ENCODE results near the gene MAP3K8. TPM values are rescaled to one million over a fixed set of nuclear protein-coding genes. Genes with fewer than 3 reads are reported as not detected.

MAP3K8 gene
- total and polyA plus RNA-seq, 9 of the 15 experiments (the other 6 are each of a cell fraction or from before 2014, with no cell fraction given): 6.9 to 23.6 (median 13.6) TPM

- Histone ChIP-seq H3K4me1 (replicated peaks in 1 of 2; ENCODE audit: control insufficient read depth in 2 of 2, insufficient read depth in 2 of 2, low read length in 2 of 2) (no peaks in the 10 kb centered on the region; a peak in 1 of 5 replicates), H3K4me3 (no peak overlapping the region), H3K4me2 (ENCODE audit: insufficient read depth, low read length) (no peak overlapping the region), H3K36me3 (ENCODE audit: control insufficient read depth, insufficient read depth, low read length) (no peaks in the 10 kb centered on the region), H3K9me3 (replicated peaks; ENCODE audit: control insufficient read depth, insufficient read depth, low read depth, low read length) (no peaks in the 10 kb centered on the region), H2AFZ (ENCODE audit: low read depth, low read length) (peak overlapping the region; percentile 22; the same call in 1 of the 2 replicates), H3K9me1 (ENCODE audit: control insufficient read depth, insufficient read depth, low read length) (no peaks in the 10 kb centered on the region), H4K20me1 (replicated peaks; ENCODE audit: control insufficient read depth, insufficient read depth, low read length) (no peaks in the 10 kb centered on the region), H3K27me3 (ENCODE audit: control insufficient read depth in 2 of 2, insufficient read depth in 2 of 2, low read length in 2 of 2) (no peaks in the 10 kb centered on the region), H3K9ac (ENCODE audit: insufficient read depth in 1 of 2, low read depth in 2 of 2, low read length in 2 of 2) (0 out of 4 replicates have a peak overlapping the region, but pooled peaks of 1 of the 2 experiments have one; percentile 32), H3K79me2 (ENCODE audit: control insufficient read depth, insufficient read depth, low read length) (no peaks in the 10 kb centered on the region), H3K27ac (ENCODE audit: extremely low read depth, low read depth, low read length) (no peak overlapping the region)
- FAIRE-seq: peak; percentile 61
- ChIA-PET POLR2A (interaction anchor here (1.0 kb wide), 1 partner anchor 206 kb away, joined by 5 read pairs; no protein-coding TSS in a partner anchor), CTCF (ENCODE audit: low intra/inter-chr PET ratio) (interaction anchor here (1.3 kb wide), 1 partner anchor 149 kb away, joined by 4 read pairs; no protein-coding TSS in a partner anchor)
- no TSS peak for BruUV-seq (replicated peaks)
- WGBS (ENCODE audit: insufficient coverage, low coverage, missing lambda C conversion rate): 65% methylated on average over 10 of the region's 10 CpGs
- peak; percentile 92 for ATAC-seq
- DNase-seq (ENCODE audit: extremely low read depth in 1 of 4, low spot score in 3 of 4): peak in 3 of 4 experiments; percentile 26 to 57 (median 34)
- intact Hi-C loops (cut with micrococcal nuclease): loop anchor here (5.0 kb wide), 1 partner anchor 387 kb away; no protein-coding TSS in a partner anchor
- in situ Hi-C loops (cut with MboI): loop anchor here (10.0 kb wide), 1 partner anchor 390 kb away; no protein-coding TSS in a partner anchor
- TF ChIP-seq POLR2G (IDR thresholded peaks at IDR 0.05; ENCODE audit: low read depth, low read length) (no peak), EP400 (IDR thresholded peaks at IDR 0.05) (peak; percentile 30; the same call in 1 of the 2 replicates), FIP1L1 (IDR thresholded peaks at IDR 0.05; ENCODE audit: low read depth, low read length, poor library complexity, severe bottlenecking) (no peak), ZNF436 (CRISPR knock-in tag; IDR thresholded peaks at IDR 0.05) (no peak), ESRRA (IDR thresholded peaks at IDR 0.05; ENCODE audit: borderline replicate concordance, low read depth) (no peak), PHF21A (IDR thresholded peaks at IDR 0.05; ENCODE audit: borderline replicate concordance, low read depth) (no peak), TCF3 (CRISPR knock-in tag; IDR thresholded peaks at IDR 0.05) (no peak), PKNOX1 (IDR thresholded peaks at IDR 0.05) (peak; percentile 57), BDP1 (IDR thresholded peaks at IDR 0.05; ENCODE audit: insufficient read depth, insufficient read length) (no peak), STAT5B (CRISPR knock-in tag; IDR thresholded peaks at IDR 0.05) (no peak), CREM (IDR thresholded peaks at IDR 0.05; ENCODE audit: low read depth) (no peak), GTF2B (IDR thresholded peaks at IDR 0.05; ENCODE audit: extremely low read depth, insufficient read length) (no peak), JUN (IDR thresholded peaks at IDR 0.05; ENCODE audit: borderline replicate concordance, low read depth, low read length) (no peak), JUN (CRISPR knock-in tag; IDR thresholded peaks at IDR 0.05; ENCODE audit: borderline replicate concordance) (no peak), ZNF551 (CRISPR knock-in tag; IDR thresholded peaks at IDR 0.05) (no peak), SMC3 (conservative IDR thresholded peaks at IDR 0.05; ENCODE audit: insufficient read depth, low read depth, low read length) (0 out of 2 replicates have a peak, but pooled peaks have one; percentile 25), TCF15 (CRISPR knock-in tag; IDR thresholded peaks at IDR 0.05) (no peak)
- TF ChIP-seq, protein P1, sequence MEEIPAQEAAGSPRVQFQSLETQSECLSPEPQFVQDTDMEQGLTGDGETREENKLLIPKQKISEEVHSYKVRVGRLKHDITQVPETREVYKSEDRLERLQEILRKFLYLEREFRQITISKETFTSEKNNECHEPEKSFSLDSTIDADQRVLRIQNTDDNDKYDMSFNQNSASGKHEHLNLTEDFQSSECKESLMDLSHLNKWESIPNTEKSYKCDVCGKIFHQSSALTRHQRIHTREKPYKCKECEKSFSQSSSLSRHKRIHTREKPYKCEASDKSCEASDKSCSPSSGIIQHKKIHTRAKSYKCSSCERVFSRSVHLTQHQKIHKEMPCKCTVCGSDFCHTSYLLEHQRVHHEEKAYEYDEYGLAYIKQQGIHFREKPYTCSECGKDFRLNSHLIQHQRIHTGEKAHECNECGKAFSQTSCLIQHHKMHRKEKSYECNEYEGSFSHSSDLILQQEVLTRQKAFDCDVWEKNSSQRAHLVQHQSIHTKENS (CRISPR knock-in tag; IDR thresholded peaks at IDR 0.05): no peak
- TF ChIP-seq, protein P2, sequence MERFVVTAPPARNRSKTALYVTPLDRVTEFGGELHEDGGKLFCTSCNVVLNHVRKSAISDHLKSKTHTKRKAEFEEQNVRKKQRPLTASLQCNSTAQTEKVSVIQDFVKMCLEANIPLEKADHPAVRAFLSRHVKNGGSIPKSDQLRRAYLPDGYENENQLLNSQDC (CRISPR knock-in tag; IDR thresholded peaks at IDR 0.05): no peak
Observed at GRCh38 chr10:30384701-30385201, 49.2 kb upstream of the MAP3K8 start.
